Esophagus squamous epithelium (tissue), 4 donors: ENCODE data around the gene THADA.

ENCODE experiments used
- POLR2A ChIP-seq, 4 donors: fragments of 450-650 bp; IDR thresholded peaks; one replicate each; pipeline ENCODE4 v1.6.1; 2017; ENCODE audit warnings: antibody characterized with exemption in 4 of 4, mild to moderate bottlenecking in 4 of 4, moderate library complexity in 3 of 4
- TF ChIP-seq, protein P1 (sequence below), 6 experiments: fragments of 450-650 bp in 4 of 6; fragments of 200-600 bp in 2 of 6; sonication (generic) in 2 of 6; IDR thresholded peaks; one replicate each; pipeline ENCODE4 v1.5.1; 2016 to 2019; ENCODE audit warnings: antibody characterized with exemption in 6 of 6, mild to moderate bottlenecking in 4 of 6, moderate library complexity in 4 of 6

DNA sequence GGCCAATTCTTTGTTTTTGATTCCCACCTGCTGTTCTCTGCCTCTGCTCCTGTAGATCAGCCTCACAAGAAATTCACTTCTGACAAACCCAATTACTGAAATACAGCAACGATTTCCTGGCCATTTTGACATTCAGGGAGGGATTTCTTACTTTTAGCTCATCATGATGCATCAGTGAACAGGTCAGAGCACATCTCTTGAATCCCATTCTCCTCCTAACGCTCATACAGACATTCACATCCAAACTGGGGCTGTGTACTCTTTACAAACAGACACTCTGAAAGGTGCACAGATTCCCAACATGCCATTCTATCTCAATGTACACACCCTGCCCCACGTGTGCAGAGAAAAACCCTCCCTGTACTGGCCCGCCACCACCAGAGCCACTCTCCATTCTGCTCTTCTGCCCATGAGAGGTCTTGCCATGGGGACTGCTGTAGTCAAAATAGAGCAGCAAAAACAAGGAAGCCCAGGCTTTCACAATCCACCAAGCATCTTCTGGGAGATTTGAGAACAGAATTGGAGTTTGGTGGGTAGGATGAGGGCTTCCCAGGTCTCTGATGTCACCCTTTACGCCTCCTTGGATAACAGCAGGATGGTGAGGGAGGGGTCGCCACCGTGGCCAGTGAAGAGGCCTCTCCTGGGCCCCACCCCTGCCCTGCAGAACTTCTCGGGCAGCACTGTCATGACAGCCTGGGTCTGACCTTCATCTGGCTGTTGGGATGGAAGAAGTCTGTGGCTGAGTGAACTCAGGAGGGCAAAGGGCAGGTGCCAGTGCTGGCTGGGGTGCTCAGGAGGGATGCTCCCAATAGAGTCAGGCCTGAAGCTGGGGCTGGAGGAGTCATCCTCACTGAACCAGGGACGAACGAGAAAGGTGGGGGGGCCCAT lies 327.5 kb downstream of the THADA start:
- no peak for TF ChIP-seq POLR2A (IDR thresholded peaks at IDR 0.05)
- TF ChIP-seq, protein P1, sequence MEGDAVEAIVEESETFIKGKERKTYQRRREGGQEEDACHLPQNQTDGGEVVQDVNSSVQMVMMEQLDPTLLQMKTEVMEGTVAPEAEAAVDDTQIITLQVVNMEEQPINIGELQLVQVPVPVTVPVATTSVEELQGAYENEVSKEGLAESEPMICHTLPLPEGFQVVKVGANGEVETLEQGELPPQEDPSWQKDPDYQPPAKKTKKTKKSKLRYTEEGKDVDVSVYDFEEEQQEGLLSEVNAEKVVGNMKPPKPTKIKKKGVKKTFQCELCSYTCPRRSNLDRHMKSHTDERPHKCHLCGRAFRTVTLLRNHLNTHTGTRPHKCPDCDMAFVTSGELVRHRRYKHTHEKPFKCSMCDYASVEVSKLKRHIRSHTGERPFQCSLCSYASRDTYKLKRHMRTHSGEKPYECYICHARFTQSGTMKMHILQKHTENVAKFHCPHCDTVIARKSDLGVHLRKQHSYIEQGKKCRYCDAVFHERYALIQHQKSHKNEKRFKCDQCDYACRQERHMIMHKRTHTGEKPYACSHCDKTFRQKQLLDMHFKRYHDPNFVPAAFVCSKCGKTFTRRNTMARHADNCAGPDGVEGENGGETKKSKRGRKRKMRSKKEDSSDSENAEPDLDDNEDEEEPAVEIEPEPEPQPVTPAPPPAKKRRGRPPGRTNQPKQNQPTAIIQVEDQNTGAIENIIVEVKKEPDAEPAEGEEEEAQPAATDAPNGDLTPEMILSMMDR (IDR thresholded peaks at IDR 0.05) = no peak
